ENCODE measurements around the gene SRPK2. TPM values are rescaled to one million over a fixed set of nuclear protein-coding genes. Genes with fewer than 3 reads are reported as not detected.
A peak's percentile ranks its signal among the peaks of the same experiment; 100 is the strongest.
"Not testable (repeated sequence)": the region's sequence is repeated elsewhere in the genome, so short reads cannot be mapped to it uniquely, and the experiment has no call there.

The SRPK2 gene
- total RNA-seq, 4 donors from 2014 or later, result 37.1 to 48.1 (median 46.3) TPM

DNA sequence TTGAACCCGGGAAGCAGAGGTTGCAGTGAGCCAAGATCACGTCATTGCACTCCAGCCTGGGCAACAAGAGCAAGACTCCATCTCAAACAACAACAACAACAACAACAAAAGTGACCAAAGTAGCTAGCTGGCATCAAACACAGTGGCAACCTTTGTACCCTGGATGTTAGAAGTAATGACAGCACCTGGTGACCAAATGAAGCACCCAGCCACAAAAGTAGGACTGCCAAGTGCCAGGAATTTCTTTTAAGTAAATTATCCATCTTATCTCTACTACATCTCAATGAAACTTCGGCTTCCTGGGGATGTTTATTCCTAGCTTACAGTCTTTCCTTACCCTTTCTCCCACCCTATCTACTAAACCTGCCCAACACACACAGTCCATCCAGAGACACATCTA, 18.8 kb downstream of the SRPK2 start:
- Histone ChIP-seq H3K27me3 (no peaks in the 10 kb centered on the region), H3K9me3 (no peaks in the 10 kb centered on the region), H3K36me3 (no peaks in the 10 kb centered on the region), H3K4me1 (peaks cover 0 to 4% of the 10 kb centered on the region in 2 donors), H3K27ac (no peak overlapping the region), H3K4me3 (replicated peaks in 1 of 3) (no peak overlapping the region)
- DNase-seq, result no peak
- no peak for TF ChIP-seq POLR2A (IDR thresholded peaks at IDR 0.05)
- TF ChIP-seq, protein P1, sequence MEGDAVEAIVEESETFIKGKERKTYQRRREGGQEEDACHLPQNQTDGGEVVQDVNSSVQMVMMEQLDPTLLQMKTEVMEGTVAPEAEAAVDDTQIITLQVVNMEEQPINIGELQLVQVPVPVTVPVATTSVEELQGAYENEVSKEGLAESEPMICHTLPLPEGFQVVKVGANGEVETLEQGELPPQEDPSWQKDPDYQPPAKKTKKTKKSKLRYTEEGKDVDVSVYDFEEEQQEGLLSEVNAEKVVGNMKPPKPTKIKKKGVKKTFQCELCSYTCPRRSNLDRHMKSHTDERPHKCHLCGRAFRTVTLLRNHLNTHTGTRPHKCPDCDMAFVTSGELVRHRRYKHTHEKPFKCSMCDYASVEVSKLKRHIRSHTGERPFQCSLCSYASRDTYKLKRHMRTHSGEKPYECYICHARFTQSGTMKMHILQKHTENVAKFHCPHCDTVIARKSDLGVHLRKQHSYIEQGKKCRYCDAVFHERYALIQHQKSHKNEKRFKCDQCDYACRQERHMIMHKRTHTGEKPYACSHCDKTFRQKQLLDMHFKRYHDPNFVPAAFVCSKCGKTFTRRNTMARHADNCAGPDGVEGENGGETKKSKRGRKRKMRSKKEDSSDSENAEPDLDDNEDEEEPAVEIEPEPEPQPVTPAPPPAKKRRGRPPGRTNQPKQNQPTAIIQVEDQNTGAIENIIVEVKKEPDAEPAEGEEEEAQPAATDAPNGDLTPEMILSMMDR (IDR thresholded peaks at IDR 0.05), result no peak
- WGBS, 2 donors, result 63 to 70% methylated on average over 3 of the region's 3 CpGs
- intact Hi-C loops (cut with DNase I), result no loop called here

DNA sequence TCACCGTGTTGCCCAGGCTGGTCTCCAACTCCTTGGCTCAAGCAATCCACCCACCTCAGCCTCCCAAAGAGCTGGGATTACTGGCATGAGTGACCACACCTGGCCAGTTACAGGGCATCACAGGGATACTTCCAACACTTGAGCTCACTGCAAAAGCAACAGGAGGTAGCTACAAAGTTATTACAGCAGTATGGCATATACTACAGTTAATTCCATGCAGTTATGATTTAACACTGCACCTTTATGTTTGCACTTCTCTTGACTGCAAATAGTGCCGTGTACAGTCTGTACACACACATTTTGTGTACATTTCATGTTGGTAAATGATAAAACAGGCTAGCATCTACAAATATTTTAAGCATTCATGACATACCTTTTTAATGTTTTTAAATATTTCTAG, 21.3 kb downstream of the SRPK2 start:
- intact Hi-C loops (cut with DNase I), result no loop called here
- peak in 1 of 2 donors; percentile 9 for DNase-seq
- H3K27me3 ChIP-seq, result no peaks in the 10 kb centered on the region
- TF ChIP-seq POLR2A (IDR thresholded peaks at IDR 0.05), result no peak
- TF ChIP-seq, protein P1 (IDR thresholded peaks at IDR 0.05), result no peak
- H3K27ac ChIP-seq, result no peak overlapping the region
- H3K36me3 ChIP-seq, result no peaks in the 10 kb centered on the region
- H3K4me1 ChIP-seq, result peaks cover 0 to 4% of the 10 kb centered on the region in 2 donors
- no peak overlapping the region for H3K4me3 ChIP-seq (replicated peaks in 1 of 3)
- WGBS, 2 donors, result 67 to 75% methylated on average over 2 of the region's 2 CpGs
- H3K9me3 ChIP-seq, result no peaks in the 10 kb centered on the region

DNA sequence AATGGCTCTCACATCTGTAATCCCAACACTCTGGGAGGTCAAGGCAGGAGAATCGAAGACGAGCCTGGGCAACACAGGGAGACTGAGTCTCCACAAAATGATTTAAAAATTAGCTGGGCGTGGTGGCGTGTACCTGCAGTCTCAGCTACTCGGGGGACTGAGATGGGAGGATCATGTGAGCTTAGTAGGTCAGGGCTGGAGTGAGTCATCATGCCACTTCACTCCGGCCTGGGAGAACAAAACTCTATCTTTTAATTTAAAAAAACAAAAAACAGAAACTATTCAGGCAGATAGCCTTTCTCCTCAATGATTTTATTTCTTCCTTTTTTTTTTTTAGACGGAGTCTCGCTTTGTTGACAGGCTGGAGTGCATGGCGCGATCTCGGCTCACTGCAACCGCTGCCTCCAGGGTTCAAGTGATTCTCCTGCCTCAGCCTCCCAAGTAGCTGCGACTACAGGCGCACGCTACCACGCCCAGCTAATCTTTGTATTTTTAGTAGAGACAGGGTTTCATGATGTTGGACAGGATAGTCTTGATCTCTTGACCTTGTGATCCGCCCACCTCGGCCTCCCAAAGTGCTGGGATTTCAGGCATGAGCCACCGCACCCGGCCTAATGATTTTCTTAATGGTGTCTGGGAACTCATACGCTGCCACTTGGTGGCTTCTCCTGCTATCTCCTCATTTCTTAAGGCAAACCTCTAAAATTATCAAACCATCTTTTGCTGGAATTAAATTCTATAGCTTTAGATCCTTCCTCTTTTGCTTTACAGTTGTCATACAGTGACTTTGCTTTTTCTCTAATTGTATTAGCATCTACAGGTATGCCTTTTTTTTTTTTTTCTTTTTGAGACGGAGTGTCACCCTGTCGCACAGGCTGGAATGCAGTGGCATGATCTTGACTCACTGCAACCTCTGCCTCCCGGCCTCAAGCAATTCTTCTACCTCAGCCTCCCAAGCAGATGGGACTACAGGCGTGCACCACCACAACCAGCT, 22.9 kb downstream of the SRPK2 start:
- TF ChIP-seq, protein P1 (IDR thresholded peaks at IDR 0.05), result no peak
- no peak for TF ChIP-seq POLR2A (IDR thresholded peaks at IDR 0.05)
- Histone ChIP-seq H3K27ac (no peak overlapping the region), H3K4me1 (peaks cover 0 to 4% of the 10 kb centered on the region in 2 donors), H3K36me3 (no peaks in the 10 kb centered on the region), H3K4me3 (replicated peaks in 1 of 3) (no peak overlapping the region), H3K27me3 (no peaks in the 10 kb centered on the region), H3K9me3 (no peaks in the 10 kb centered on the region)
- intact Hi-C loops (cut with DNase I), result no loop called here
- WGBS, 2 donors, result 93 to 95% methylated on average over 25 of the region's 25 CpGs
- DNase-seq, result peak; percentile 18 to 30

DNA sequence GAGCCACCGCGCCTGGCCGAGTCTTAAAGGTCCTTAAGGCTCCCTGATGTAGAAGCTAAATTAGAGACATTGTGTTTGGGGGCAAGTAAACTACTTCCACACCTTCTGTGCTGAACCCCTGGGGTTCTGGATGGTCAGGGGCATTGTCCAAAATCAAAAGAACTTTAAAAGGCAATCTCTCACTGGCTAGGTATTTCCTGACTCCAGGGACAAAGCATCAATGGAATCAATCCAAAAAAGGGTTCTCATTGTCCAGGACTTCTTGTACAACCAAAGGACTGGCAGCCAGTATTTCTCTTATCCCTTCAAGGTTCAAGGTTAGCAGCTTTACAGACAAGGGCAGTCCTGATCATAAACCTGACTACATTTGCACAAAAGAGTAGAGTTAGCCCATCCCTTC, 24.0 kb downstream of the SRPK2 start:
- H3K4me1 ChIP-seq, result peaks cover 0 to 4% of the 10 kb centered on the region in 2 donors
- no peaks in the 10 kb centered on the region for H3K27me3 ChIP-seq
- DNase-seq, result no peak
- H3K27ac ChIP-seq, result no peak overlapping the region
- 93 to 97% methylated on average over 3 of the region's 3 CpGs for WGBS, 2 donors
- no peaks in the 10 kb centered on the region for H3K36me3 ChIP-seq
- no peaks in the 10 kb centered on the region for H3K9me3 ChIP-seq
- H3K4me3 ChIP-seq (replicated peaks in 1 of 3), result no peak overlapping the region
- TF ChIP-seq POLR2A (IDR thresholded peaks at IDR 0.05), result no peak
- TF ChIP-seq, protein P1 (IDR thresholded peaks at IDR 0.05), result no peak
- intact Hi-C loops (cut with DNase I), result no loop called here

DNA sequence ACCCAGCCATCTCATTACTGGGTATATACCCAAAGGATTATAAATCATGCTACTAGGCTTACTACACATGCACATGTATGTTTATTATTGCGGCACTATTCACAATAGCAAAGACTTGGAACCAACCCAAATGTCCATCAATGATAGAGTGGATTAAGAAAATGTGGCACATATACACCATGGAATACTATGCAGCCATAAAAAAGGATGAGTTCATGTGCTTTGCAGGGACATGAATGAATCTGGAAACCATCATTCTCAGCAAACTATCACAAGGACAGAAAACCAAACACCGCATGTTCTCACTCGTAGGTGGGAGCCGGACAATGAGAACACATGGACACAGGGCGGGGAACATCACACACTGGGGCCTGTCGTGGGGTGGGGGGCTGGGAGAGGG, 25.1 kb downstream of the SRPK2 start:
- DNase-seq; H3K4me3 ChIP-seq (replicated peaks in 1 of 3); H3K27ac ChIP-seq; H3K4me1 ChIP-seq; intact Hi-C loops (cut with DNase I); H3K36me3 ChIP-seq; H3K27me3 ChIP-seq; H3K9me3 ChIP-seq: not testable (repeated sequence)
- WGBS, 2 donors, result 95 to 96% methylated on average over 6 of the region's 6 CpGs

DNA sequence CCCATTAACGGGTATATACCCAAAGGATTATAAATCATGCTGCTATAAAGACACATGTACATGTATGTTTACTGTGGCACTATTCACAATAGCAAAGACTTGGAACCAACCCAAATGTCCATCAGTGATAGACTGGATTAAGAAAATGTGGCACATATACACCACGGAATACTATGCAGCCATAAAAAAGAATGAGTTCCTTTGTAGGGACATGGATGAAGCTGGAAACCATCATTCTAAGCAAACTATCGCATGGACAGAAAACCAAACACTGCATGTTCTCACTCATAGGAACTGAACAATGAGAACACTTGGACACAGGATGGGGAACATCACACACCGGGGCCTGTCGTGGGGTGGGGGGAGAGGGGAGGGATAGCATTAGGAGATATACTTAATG, 26.0 kb downstream of the SRPK2 start:
- WGBS, 2 donors, result 95 to 98% methylated on average over 5 of the region's 5 CpGs
- H3K4me1 ChIP-seq; H3K27ac ChIP-seq; intact Hi-C loops (cut with DNase I); DNase-seq; H3K4me3 ChIP-seq (replicated peaks in 1 of 3); H3K27me3 ChIP-seq; H3K36me3 ChIP-seq; H3K9me3 ChIP-seq: not testable (repeated sequence)

DNA sequence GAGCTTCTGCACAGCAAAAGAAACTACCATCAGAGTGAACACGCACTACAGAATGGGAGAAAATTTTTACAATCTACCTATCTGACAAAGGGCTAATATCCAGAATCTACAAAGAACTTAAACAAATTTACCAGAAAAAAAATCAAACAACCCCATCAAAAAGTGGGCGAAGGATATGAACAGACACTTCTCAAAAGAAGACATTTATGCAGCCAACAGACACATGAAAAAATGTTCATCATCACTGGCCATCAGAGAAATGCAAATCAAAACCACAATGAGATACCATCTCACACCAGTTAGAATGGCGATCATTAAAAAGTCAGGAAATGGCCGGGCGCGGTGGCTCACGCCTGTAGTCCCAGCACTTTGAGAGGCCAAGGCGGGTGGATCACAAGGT, 26.7 kb downstream of the SRPK2 start:
- H3K27me3 ChIP-seq; H3K36me3 ChIP-seq; H3K4me3 ChIP-seq (replicated peaks in 1 of 3); H3K9me3 ChIP-seq; intact Hi-C loops (cut with DNase I); H3K4me1 ChIP-seq; DNase-seq; H3K27ac ChIP-seq: not testable (repeated sequence)
- WGBS, 2 donors, result 99 to 100% methylated on average over 8 of the region's 8 CpGs

DNA sequence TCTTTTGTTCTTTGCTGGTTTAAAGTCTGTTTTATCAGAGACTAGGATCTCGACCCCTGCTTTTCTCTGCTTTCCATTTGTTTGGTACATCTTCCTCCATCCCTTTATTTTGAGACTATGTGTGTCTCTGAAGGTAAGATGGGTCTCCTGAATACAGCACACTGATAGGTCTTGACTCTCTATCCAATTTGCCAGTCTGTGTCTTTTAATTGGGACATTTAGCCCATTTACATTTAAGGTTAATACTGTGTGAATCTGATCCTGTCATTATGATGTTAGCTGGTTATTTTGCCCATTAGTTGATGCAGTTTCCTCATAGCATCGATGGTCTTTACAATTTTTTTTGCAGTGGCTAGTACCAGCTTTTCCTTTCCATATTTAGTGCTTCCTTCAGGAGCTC, 28.6 kb downstream of the SRPK2 start:
- H3K4me1 ChIP-seq; H3K27ac ChIP-seq; H3K4me3 ChIP-seq (replicated peaks in 1 of 3); DNase-seq; H3K36me3 ChIP-seq; H3K9me3 ChIP-seq; H3K27me3 ChIP-seq; intact Hi-C loops (cut with DNase I): not testable (repeated sequence)
- WGBS, 2 donors, result 91 to 93% methylated on average over 2 of the region's 2 CpGs
